GM21723 (cell line): Measurements from ENCODE around the gene RABGEF1.
"Not testable (repeated sequence)": the region's sequence is repeated elsewhere in the genome, so short reads cannot be mapped to it uniquely, and the experiment has no call there.

Experiments used
- ATAC-seq: cut with Tn5 transposase; IDR thresholded peaks from one replicate; pipeline ENCODE4 v1.9.1; 2021; ENCODE audit warnings: mild to moderate bottlenecking, moderate library complexity; ENCODE audit not compliant: unreplicated experiment

RABGEF1 gene

GRCh38 chr7:66735154-66735553, 5.4 kb upstream of the RABGEF1 start:
- no peak for ATAC-seq

- no peak for ATAC-seq
Measured at GRCh38 chr7:66735850-66736249, 4.7 kb upstream of the RABGEF1 start.

- ATAC-seq = no peak
Measured at GRCh38 chr7:66736892-66737291, 3.6 kb upstream of the RABGEF1 start.

- no peak for ATAC-seq
Measured at GRCh38 chr7:66737667-66738066, 2.9 kb upstream of the RABGEF1 start.

GRCh38 chr7:66739477-66739876, 1.1 kb upstream of the RABGEF1 start:
- no peak for ATAC-seq

- ATAC-seq = no peak
Measured at GRCh38 chr7:66739953-66740301, 606 bp upstream of the RABGEF1 start.

GRCh38 chr7:66740980-66741709, 612 bp downstream of the RABGEF1 start:
- ATAC-seq = peak; percentile 43

GRCh38 chr7:66741710-66742049, 1.1 kb downstream of the RABGEF1 start:
- ATAC-seq = no peak

- ATAC-seq = not testable (repeated sequence)
Measured at GRCh38 chr7:66742298-66742697, 1.8 kb downstream of the RABGEF1 start.

GRCh38 chr7:66743920-66744319, 3.4 kb downstream of the RABGEF1 start:
- no peak for ATAC-seq

GRCh38 chr7:66747385-66747784, 6.9 kb downstream of the RABGEF1 start:
- no peak for ATAC-seq

- ATAC-seq = no peak
Measured at GRCh38 chr7:66747881-66748511, 7.5 kb downstream of the RABGEF1 start.

GRCh38 chr7:66748791-66749190, 8.3 kb downstream of the RABGEF1 start:
- ATAC-seq = no peak

- no peak for ATAC-seq
Measured at GRCh38 chr7:66751945-66752344, 11.4 kb downstream of the RABGEF1 start.

- no peak for ATAC-seq
Measured at GRCh38 chr7:66754541-66754940, 14.0 kb downstream of the RABGEF1 start.

- ATAC-seq = not testable (repeated sequence)
Measured at GRCh38 chr7:66755059-66755458, 14.5 kb downstream of the RABGEF1 start.

GRCh38 chr7:66756227-66756626, 15.7 kb downstream of the RABGEF1 start:
- ATAC-seq = not testable (repeated sequence)

GRCh38 chr7:66756889-66757288, 16.4 kb downstream of the RABGEF1 start:
- ATAC-seq = no peak

GRCh38 chr7:66757939-66758338, 17.4 kb downstream of the RABGEF1 start:
- ATAC-seq = no peak

GRCh38 chr7:66758950-66759628, 18.6 kb downstream of the RABGEF1 start:
- ATAC-seq = peak; percentile 84

- not testable (repeated sequence) for ATAC-seq
Measured at GRCh38 chr7:66763183-66763582, 22.6 kb downstream of the RABGEF1 start.
